ENCODE data around the gene NTRK3.
A peak's percentile ranks its signal among the peaks of the same experiment; 100 is the strongest.

The NTRK3 gene

GRCh38 chr15:88258093-88258641, 1.6 kb upstream of the NTRK3 start:
- Histone ChIP-seq H3K4me3 (ENCODE audit: low read length) (no peak overlapping the region), H3K79me2 (ENCODE audit: low read length) (no peaks in the 10 kb centered on the region), H3K9ac (ENCODE audit: low read length) (no peak overlapping the region), H3K27me3 (ENCODE audit: low read depth, low read length) (peaks cover 13% of the 10 kb centered on the region; the same call in 1 of the 2 replicates), H2AFZ (ENCODE audit: low read depth, low read length) (no peak overlapping the region), H4K20me1 (ENCODE audit: insufficient read depth, low read length) (no peaks in the 10 kb centered on the region), H3K9me3 (ENCODE audit: insufficient read depth, low read length) (no peaks in the 10 kb centered on the region), H3K27ac (ENCODE audit: low read length) (no peak overlapping the region), H3K4me1 (ENCODE audit: low read length) (no peaks in the 10 kb centered on the region), H3K36me3 (replicated peaks; ENCODE audit: low read depth, low read length) (no peaks in the 10 kb centered on the region), H3K4me2 (ENCODE audit: low read length) (no peak overlapping the region)
- TF ChIP-seq CTCF (IDR thresholded peaks at IDR 0.05; ENCODE audit: low read depth, low read length), result peak; percentile 27
- no peak for TF ChIP-seq EZH2phosphoT487 (IDR thresholded peaks at IDR 0.05; ENCODE audit: low read depth)

- H3K4me3 ChIP-seq (ENCODE audit: low read length), result no peak overlapping the region
- H4K20me1 ChIP-seq (ENCODE audit: insufficient read depth, low read length), result no peaks in the 10 kb centered on the region
- H3K4me1 ChIP-seq (ENCODE audit: low read length), result no peaks in the 10 kb centered on the region
- H3K79me2 ChIP-seq (ENCODE audit: low read length), result no peaks in the 10 kb centered on the region
- no peaks in the 10 kb centered on the region for H3K9me3 ChIP-seq (ENCODE audit: insufficient read depth, low read length)
- no peak overlapping the region for H3K4me2 ChIP-seq (ENCODE audit: low read length)
- H3K36me3 ChIP-seq (replicated peaks; ENCODE audit: low read depth, low read length), result no peaks in the 10 kb centered on the region
- no peak overlapping the region for H3K27ac ChIP-seq (ENCODE audit: low read length)
- no peak overlapping the region for H3K9ac ChIP-seq (ENCODE audit: low read length)
- H2AFZ ChIP-seq (ENCODE audit: low read depth, low read length), result no peak overlapping the region
- H3K27me3 ChIP-seq (ENCODE audit: low read depth, low read length), result peaks cover 9% of the 10 kb centered on the region; the same call in 1 of the 2 replicates
- TF ChIP-seq EZH2phosphoT487 (IDR thresholded peaks at IDR 0.05; ENCODE audit: low read depth) (no peak), CTCF (IDR thresholded peaks at IDR 0.05; ENCODE audit: low read depth, low read length) (no peak)
Observed at GRCh38 chr15:88257311-88258092, 963 bp upstream of the NTRK3 start.

GRCh38 chr15:88255484-88256278, 858 bp downstream of the NTRK3 start:
- Histone ChIP-seq H3K9me3 (ENCODE audit: insufficient read depth, low read length) (no peaks in the 10 kb centered on the region), H4K20me1 (ENCODE audit: insufficient read depth, low read length) (no peaks in the 10 kb centered on the region), H3K27me3 (ENCODE audit: low read depth, low read length) (no peaks in the 10 kb centered on the region), H3K27ac (ENCODE audit: low read length) (no peak overlapping the region), H3K9ac (ENCODE audit: low read length) (no peak overlapping the region), H3K4me3 (ENCODE audit: low read length) (no peak overlapping the region), H3K4me2 (ENCODE audit: low read length) (no peak overlapping the region), H3K79me2 (ENCODE audit: low read length) (no peaks in the 10 kb centered on the region), H3K4me1 (ENCODE audit: low read length) (no peaks in the 10 kb centered on the region), H3K36me3 (replicated peaks; ENCODE audit: low read depth, low read length) (no peaks in the 10 kb centered on the region), H2AFZ (ENCODE audit: low read depth, low read length) (no peak overlapping the region)
- TF ChIP-seq CTCF (IDR thresholded peaks at IDR 0.05; ENCODE audit: low read depth, low read length) (no peak), EZH2phosphoT487 (IDR thresholded peaks at IDR 0.05; ENCODE audit: low read depth) (no peak)

GRCh38 chr15:88255087-88255483, 1.5 kb downstream of the NTRK3 start:
- H3K9me3 ChIP-seq (ENCODE audit: insufficient read depth, low read length), result no peaks in the 10 kb centered on the region
- no peak for TF ChIP-seq CTCF (IDR thresholded peaks at IDR 0.05; ENCODE audit: low read depth, low read length)
- TF ChIP-seq EZH2phosphoT487 (IDR thresholded peaks at IDR 0.05; ENCODE audit: low read depth), result no peak
- H3K79me2 ChIP-seq (ENCODE audit: low read length), result no peaks in the 10 kb centered on the region
- H2AFZ ChIP-seq (ENCODE audit: low read depth, low read length), result no peak overlapping the region
- H3K4me3 ChIP-seq (ENCODE audit: low read length), result no peak overlapping the region
- no peaks in the 10 kb centered on the region for H3K4me1 ChIP-seq (ENCODE audit: low read length)
- no peak overlapping the region for H3K4me2 ChIP-seq (ENCODE audit: low read length)
- H4K20me1 ChIP-seq (ENCODE audit: insufficient read depth, low read length), result no peaks in the 10 kb centered on the region
- H3K27me3 ChIP-seq (ENCODE audit: low read depth, low read length), result no peaks in the 10 kb centered on the region
- H3K9ac ChIP-seq (ENCODE audit: low read length), result no peak overlapping the region
- no peak overlapping the region for H3K27ac ChIP-seq (ENCODE audit: low read length)
- no peaks in the 10 kb centered on the region for H3K36me3 ChIP-seq (replicated peaks; ENCODE audit: low read depth, low read length)
